GM12878 (cell line): Measurements from ENCODE around the gene SLC22A23. TPM values are rescaled to one million over a fixed set of nuclear protein-coding genes. Genes with fewer than 3 reads are reported as not detected.

Experiments used
- BACH1 ChIP-seq: fragments of 450-650 bp; IDR thresholded peaks from 2 replicates; pipeline ENCODE4 v1.6.1; 2017; ENCODE audit warnings: mild to moderate bottlenecking, borderline replicate concordance
- BCL3 ChIP-seq: IDR thresholded peaks from 2 replicates; pipeline ENCODE4 v1.6.1; 2011; ENCODE audit warnings: borderline replicate concordance, low read depth, mild to moderate bottlenecking, moderate library complexity, low read length; ENCODE audit not compliant: insufficient read depth, poor library complexity, severe bottlenecking
- BMI1 ChIP-seq: fragments of 450-650 bp; IDR thresholded peaks from 2 replicates; pipeline ENCODE4 v1.6.1; 2016; ENCODE audit warnings: mild to moderate bottlenecking, moderate library complexity, borderline replicate concordance
- CBFB ChIP-seq: IDR thresholded peaks from 2 replicates; pipeline ENCODE4 v1.6.1; 2016; ENCODE audit warnings: antibody characterized with exemption, low read depth
- JUND ChIP-seq: IDR thresholded peaks from 2 replicates; pipeline ENCODE4 v1.6.1; 2012; ENCODE audit warnings: low read depth, mild to moderate bottlenecking, low read length, improper control_type of control experiment, moderate library complexity
- MTA2 ChIP-seq: fragments of 450-650 bp; IDR thresholded peaks from 2 replicates; pipeline ENCODE4 v1.6.1; 2016; ENCODE audit warnings: low read depth, mild to moderate bottlenecking, moderate library complexity
- RFX5 ChIP-seq: IDR thresholded peaks from 2 replicates; pipeline ENCODE4 v1.6.1; 2011; ENCODE audit warnings: low read depth, low read length, improper control_type of control experiment
- TARDBP ChIP-seq: IDR thresholded peaks from 2 replicates; pipeline ENCODE4 v1.6.1; 2016; ENCODE audit warnings: borderline replicate concordance
- ZNF384 ChIP-seq: IDR thresholded peaks from 2 replicates; pipeline ENCODE4 v1.6.1; 2012; ENCODE audit warnings: low read depth, mild to moderate bottlenecking, low read length, improper control_type of control experiment, borderline replicate concordance
- polyA plus RNA-seq, 11 experiments: library from polyadenylated mRNA; depleted of rRNA in 4 of 11; unstranded in 6 of 11; stranded (reverse) in 5 of 11; fragments of >200 nt; fragmentation: Nextera tagmentation in 4 of 11; fragmentation: Illumina TruSeq in 1 of 11; extraction: Ambion mirVana in 4 of 11; extraction: Trizol in 1 of 11; gene quantifications; 1 replicate in 1 of 11; 2 replicates in 10 of 11; pipeline versions ENCODE4 v1.2.1 to v1.2.3, GENCODE V29; 2011 to 2016; ENCODE audit warnings: inconsistent platforms in 2 of 11, missing spikeins in 2 of 11, low read depth in 1 of 11
- total RNA-seq, 4 experiments: library from RNA; depleted of rRNA in 3 of 4; stranded (reverse); fragments of >200 nt in 3 of 4; fragmentation: Illumina TruSeq in 1 of 4; extraction: Trizol in 1 of 4; gene quantifications; 2 replicates each; pipeline versions ENCODE4 v1.2.1 to v1.2.3, GENCODE V29; 2013 to 2021
- TF ChIP-seq, protein P1 (sequence below): IDR thresholded peaks from 2 replicates; pipeline ENCODE4 v1.6.1; 2012; ENCODE audit warnings: low read depth, low read length, improper control_type of control experiment
- TF ChIP-seq, protein P2 (sequence below): fragments of 450-650 bp; IDR thresholded peaks from 2 replicates; pipeline ENCODE4 v1.6.1; 2017; ENCODE audit warnings: mild to moderate bottlenecking, low read depth, inconsistent platforms; ENCODE audit not compliant: poor library complexity, severe bottlenecking
- TF ChIP-seq, protein P3 (sequence below): fragments of 450-650 bp; IDR thresholded peaks from 2 replicates; pipeline ENCODE4 v1.6.1; 2017; ENCODE audit warnings: borderline replicate concordance

SLC22A23 gene
- total and polyA plus RNA-seq, 10 of the 15 experiments (the other 5 are each of a cell fraction or from before 2014, with no cell fraction given), result 0.20 to 2.4 (median 0.74) TPM

DNA sequence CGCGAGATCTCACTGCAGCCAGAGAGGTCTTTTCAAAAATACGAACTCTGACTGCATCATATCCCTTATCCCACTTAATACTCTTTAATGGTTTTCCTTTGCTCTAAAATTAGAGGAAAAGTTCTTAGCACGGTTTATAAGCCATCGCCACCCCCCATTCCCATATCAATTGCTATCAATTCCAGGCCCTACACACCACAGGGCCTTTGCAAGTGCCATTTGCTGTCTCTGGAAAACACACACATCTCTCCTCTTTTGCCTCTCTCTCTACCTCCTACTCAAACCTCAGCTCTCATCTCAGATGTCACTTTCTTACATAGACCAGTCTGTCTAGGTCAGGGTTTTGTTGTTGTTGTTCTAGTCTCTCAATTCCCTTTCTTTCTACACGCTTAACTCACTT, 9.8 kb downstream of the SLC22A23 start (continued):
- TF ChIP-seq BCL3 (no peak), ZNF384 (no peak), MTA2 (no peak), RFX5 (no peak), CBFB (no peak), TARDBP (no peak), JUND (no peak), BACH1 (no peak), BMI1 (no peak)
- TF ChIP-seq, protein P1, sequence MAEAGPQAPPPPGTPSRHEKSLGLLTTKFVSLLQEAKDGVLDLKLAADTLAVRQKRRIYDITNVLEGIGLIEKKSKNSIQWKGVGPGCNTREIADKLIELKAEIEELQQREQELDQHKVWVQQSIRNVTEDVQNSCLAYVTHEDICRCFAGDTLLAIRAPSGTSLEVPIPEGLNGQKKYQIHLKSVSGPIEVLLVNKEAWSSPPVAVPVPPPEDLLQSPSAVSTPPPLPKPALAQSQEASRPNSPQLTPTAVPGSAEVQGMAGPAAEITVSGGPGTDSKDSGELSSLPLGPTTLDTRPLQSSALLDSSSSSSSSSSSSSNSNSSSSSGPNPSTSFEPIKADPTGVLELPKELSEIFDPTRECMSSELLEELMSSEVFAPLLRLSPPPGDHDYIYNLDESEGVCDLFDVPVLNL, result no peak
- TF ChIP-seq, protein P2, sequence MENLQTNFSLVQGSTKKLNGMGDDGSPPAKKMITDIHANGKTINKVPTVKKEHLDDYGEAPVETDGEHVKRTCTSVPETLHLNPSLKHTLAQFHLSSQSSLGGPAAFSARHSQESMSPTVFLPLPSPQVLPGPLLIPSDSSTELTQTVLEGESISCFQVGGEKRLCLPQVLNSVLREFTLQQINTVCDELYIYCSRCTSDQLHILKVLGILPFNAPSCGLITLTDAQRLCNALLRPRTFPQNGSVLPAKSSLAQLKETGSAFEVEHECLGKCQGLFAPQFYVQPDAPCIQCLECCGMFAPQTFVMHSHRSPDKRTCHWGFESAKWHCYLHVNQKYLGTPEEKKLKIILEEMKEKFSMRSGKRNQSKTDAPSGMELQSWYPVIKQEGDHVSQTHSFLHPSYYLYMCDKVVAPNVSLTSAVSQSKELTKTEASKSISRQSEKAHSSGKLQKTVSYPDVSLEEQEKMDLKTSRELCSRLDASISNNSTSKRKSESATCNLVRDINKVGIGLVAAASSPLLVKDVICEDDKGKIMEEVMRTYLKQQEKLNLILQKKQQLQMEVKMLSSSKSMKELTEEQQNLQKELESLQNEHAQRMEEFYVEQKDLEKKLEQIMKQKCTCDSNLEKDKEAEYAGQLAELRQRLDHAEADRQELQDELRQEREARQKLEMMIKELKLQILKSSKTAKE, result no peak
- TF ChIP-seq, protein P3, sequence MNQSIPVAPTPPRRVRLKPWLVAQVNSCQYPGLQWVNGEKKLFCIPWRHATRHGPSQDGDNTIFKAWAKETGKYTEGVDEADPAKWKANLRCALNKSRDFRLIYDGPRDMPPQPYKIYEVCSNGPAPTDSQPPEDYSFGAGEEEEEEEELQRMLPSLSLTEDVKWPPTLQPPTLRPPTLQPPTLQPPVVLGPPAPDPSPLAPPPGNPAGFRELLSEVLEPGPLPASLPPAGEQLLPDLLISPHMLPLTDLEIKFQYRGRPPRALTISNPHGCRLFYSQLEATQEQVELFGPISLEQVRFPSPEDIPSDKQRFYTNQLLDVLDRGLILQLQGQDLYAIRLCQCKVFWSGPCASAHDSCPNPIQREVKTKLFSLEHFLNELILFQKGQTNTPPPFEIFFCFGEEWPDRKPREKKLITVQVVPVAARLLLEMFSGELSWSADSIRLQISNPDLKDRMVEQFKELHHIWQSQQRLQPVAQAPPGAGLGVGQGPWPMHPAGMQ, result no peak
